NCI-H82 treated with DMSO at 0.1 percent for 48 hours (cell line): ENCODE results near the gene SHB.
"Not testable (repeated sequence)": the region's sequence is repeated elsewhere in the genome, so short reads cannot be mapped to it uniquely, and the experiment has no call there.

ENCODE experiments used
- DNase-seq: peaks from one replicate; lab custom pipeline; 2025; ENCODE audit not compliant: unreplicated experiment; lab: John Stamatoyannopoulos, UW

SHB gene

DNA sequence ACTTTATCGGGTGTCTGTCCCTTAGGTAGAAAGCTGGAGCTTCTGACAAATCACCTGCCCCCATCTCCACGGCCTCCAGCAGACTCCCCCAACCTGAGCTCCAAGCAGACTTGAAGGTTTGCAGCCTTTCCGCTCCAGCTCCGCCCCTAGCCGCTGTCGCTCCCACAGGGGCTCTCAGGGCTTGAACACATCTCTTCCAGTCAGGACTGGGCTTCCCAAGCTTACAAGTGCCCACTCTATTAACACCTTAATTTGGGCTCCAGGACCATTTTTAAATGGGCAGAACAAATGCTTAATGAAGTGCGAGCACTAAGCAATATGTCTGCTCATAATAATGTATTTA lies 147.9 kb downstream of the SHB start:
- no peak for DNase-seq

- DNase-seq, result no peak
These were observed 148.4 kb downstream of the SHB start for GRCh38 chr9:37920471-37921167.

DNA sequence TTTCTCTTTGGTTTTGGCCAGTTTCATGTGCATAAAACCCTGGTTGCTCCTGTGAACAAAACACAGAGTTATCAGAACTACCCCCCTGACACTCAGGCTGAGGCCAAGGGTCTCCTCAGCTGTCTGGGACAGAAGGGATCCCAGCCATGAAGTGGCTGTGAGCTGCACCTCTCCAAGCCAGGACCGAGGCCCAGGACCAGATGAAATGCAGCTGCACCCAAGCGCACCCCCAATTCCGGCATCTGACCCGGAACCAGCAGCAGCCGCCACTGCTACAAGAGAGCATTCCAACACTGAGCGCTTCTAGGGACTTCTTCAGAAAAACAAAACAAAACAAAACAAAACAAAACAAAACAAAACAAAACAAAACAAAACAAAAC lies 149.1 kb downstream of the SHB start:
- DNase-seq, result no peak

DNA sequence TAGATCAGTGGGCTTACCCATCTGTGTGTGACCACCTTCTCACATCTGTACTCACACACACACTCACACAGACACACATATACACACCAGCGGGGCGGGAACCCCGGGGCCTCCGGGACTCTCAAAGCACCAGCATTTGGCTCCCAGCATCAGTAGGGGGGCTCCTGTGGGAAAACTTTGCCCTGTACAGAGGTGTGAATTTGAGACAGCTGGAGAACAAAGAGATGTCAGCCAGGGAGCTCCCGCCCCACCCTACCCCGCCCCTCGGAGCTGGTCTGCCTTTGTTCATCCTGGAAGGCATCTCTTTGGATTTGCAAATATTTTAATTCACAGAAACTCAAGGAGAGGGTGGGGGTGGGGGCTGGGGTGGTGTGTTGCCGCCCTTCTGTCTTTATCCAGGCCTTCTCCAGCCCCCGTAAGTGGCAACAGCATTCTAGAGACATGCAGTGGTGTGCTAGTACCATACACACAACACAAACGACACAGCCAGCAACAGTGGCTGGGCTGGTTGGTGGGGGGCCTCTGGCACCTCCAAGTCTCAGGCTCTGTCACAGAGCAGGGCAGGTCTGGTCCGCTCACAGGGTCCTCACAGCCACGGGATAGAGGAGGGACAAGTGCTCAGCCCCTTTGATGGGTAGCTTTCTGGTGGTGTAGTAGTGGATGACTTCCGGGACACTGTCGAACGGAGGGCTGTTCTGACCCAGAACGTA lies 149.6 kb downstream of the SHB start:
- DNase-seq, result no peak

- no peak for DNase-seq
These were observed 150.3 kb downstream of the SHB start for GRCh38 chr9:37918665-37919170.

GRCh38 chr9:37917801-37918664 lies 151.0 kb downstream of the SHB start:
- no peak for DNase-seq

GRCh38 chr9:37917313-37917731 lies 151.7 kb downstream of the SHB start:
- no peak for DNase-seq

GRCh38 chr9:37916471-37917312 lies 152.3 kb downstream of the SHB start:
- DNase-seq, result no peak

DNA sequence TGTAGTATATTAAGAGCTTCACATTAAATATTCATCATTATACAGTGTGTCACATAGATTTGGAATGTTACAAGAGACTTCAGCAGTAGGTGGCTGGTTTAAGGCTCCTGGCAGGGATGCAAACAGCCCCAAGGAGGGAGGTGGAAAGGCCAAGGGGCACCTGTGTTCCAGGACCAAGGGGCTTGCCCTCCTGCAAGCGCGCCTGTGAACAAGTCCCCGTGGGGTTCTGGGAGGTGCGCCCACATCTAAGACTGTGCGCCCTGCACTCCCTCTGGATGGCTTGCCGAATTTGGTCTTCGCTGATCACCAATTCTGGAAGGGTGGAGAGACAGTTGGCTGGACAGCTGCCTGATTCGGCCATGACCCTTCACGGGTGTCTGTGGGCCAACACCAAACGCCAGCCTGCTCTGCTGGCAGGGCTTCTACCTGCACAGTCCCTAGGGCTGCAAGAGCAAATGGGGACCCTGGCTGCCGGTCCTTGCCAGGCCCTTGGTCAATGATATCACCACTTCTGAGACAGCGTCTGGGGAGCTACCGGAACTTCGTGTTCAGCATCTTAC lies 153.0 kb downstream of the SHB start:
- DNase-seq, result no peak

- DNase-seq, result no peak
These were observed 154.2 kb downstream of the SHB start for GRCh38 chr9:37914701-37915358.

DNA sequence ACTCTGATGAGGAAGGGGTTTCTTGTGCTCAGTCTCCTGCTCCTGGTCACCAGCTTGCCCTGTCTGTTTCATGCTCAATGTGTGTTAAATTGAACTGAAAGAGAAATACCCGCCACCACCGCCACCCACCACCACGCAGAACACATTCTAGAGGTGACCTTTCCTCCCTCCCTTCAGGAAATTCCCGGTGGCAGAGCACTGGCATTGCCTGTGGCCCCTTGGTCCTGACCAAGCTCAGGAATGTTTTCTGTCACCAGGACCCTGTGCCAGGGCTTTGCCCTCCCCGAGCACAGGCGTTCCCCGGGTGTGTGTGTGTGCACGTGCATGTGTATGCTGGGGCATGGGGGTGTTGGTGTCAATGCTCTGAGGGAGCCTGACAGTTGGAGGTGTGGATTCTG lies 154.9 kb downstream of the SHB start:
- no peak for DNase-seq

- DNase-seq, result peak; percentile 25
These were observed 155.4 kb downstream of the SHB start for GRCh38 chr9:37913480-37914153.

- no peak for DNase-seq
These were observed 157.8 kb downstream of the SHB start for GRCh38 chr9:37911271-37911681.

DNA sequence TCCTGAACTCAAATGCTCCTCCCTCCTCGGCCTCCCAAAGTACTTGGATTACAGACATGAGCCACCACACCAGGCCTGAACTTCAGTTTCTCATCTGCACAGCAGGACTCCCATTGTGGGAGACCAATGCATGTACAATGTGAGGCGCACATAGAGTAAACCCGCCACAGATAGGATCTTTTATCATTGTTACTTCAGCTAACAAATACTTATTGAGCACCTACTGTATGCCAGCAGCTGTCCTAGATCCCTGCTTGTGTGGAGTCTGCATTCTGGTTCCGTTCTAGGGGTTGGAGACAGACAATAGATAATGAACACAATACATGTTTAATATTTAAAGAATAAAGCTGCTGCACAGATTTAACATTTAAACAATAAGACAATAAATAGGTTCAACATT lies 158.8 kb downstream of the SHB start:
- DNase-seq, result no peak

DNA sequence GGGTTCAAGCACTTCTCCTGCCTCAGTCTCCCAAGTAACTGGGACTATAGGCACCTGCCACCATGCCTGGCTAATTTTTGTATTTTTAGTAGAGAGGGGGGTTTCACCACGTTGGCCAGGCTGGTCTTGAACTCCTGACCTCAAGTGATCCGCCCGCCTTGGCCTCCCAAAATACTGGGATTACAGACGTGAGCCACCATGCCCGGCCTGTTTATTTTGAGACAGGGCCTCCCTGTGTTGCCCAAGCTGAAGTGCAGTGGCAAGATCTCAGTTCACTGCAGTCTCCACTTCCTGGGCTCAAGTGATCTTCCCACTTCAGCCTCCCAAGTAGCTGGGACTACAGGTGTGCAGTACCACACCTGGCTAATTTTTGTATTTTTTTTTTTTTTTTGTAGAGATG lies 159.2 kb downstream of the SHB start:
- DNase-seq, result not testable (repeated sequence)

DNA sequence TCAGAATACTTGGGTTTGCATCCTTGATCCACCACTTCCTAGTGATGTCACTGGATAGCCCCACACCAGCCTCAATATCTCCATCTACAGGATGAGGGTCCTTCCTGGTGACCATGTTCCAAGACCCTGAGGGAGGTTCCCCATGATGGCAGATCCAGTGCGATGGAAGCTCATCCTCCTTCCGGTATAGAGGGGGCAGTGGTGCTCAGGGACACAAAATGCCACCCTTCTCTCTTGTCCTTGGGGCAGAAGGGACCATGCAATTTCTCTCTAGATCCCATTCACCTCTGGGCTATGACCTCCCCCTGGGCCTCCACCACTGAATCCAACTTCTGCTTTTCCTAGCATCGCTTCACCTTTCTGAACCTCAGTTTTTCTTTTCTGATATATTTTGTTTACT lies 159.7 kb downstream of the SHB start:
- DNase-seq, result no peak

GRCh38 chr9:37908698-37909186 lies 160.3 kb downstream of the SHB start:
- no peak for DNase-seq

DNA sequence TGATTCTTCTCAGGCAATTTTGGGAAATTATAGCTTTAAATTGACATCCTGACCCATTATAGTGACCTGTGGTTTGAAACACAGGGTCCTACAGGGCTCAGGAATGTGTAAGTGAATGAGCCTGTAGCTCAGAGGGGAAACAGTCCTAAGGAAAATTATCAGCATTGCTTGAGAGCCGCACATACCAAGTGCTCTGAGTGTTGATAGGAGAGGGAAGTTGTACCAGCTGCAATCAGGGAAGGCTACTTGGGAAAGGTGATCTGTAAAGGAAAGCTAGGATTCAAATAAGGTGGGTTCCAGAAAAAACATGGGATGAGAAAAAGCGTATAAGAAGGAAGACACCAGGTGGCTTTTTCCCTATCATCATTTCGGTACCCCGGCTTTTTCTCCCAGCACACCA lies 160.7 kb downstream of the SHB start:
- no peak for DNase-seq
